ENCODE results near the gene GLT8D2.

DNA sequence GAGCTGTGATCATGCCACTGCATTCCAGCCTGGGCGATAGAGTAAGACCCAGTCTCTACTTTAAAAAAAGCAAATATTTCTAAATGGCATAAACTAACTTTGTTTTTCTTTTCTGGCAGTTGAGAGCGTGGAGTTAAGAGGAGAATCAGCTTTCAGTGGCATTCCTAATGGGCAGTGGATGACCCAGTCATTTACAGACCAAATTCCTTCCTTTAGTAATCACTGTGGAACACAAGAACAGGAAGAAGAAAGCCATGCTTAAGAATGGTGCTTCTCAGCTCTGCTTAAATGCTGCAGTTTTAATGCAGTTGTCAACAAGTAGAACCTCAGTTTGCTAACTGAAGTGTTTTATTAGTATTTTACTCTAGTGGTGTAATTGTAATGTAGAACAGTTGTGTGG is 63.2 kb downstream of the GLT8D2 start:
- TF ChIP-seq POLR2A (IDR thresholded peaks at IDR 0.05) = no peak
- TF ChIP-seq, protein P1, sequence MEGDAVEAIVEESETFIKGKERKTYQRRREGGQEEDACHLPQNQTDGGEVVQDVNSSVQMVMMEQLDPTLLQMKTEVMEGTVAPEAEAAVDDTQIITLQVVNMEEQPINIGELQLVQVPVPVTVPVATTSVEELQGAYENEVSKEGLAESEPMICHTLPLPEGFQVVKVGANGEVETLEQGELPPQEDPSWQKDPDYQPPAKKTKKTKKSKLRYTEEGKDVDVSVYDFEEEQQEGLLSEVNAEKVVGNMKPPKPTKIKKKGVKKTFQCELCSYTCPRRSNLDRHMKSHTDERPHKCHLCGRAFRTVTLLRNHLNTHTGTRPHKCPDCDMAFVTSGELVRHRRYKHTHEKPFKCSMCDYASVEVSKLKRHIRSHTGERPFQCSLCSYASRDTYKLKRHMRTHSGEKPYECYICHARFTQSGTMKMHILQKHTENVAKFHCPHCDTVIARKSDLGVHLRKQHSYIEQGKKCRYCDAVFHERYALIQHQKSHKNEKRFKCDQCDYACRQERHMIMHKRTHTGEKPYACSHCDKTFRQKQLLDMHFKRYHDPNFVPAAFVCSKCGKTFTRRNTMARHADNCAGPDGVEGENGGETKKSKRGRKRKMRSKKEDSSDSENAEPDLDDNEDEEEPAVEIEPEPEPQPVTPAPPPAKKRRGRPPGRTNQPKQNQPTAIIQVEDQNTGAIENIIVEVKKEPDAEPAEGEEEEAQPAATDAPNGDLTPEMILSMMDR (IDR thresholded peaks at IDR 0.05 in 8 of 11, conservative IDR thresholded peaks at IDR 0.05 in 3 of 11) = no peak
